ENCODE measurements around the gene CCDC122. TPM values are rescaled to one million over a fixed set of nuclear protein-coding genes. Genes with fewer than 3 reads are reported as not detected.

Gene CCDC122
- total and polyA plus RNA-seq, 10 of the 15 experiments (the other 5 are each of a cell fraction or from before 2014, with no cell fraction given): 1.0 to 4.5 (median 2.9) TPM; not detected in 1

DNA sequence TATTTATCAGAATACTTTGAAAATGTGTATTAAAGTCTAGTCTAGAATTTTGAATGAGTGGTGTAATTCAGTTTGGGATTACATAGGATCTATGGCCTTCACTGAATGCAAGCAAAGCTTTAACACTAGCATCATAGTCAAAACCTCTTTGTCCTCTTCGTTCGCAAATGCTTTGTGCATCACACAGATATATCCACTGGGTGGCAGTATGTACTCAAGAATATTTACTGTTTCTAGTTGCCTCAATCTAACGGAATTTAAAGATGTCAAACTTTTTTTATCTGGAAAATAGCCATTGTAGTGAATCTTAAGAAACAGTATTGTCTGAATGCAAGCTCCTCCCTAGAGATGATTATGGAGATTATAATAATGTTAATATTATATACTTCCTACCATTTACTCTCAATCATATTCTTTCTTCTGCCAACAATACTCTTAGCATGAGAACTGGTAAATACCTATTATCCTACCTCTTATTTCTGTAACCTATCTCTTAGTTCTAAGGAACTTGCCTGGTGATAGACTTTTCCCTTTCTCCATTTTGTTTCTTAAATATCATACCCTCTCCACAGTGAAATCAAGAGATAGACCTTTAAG is 26.0 kb upstream of the CCDC122 start:
- no TSS peak for BruUV-seq (replicated peaks)
- 0% methylated on average over 3 of the region's 3 CpGs for WGBS (ENCODE audit: insufficient coverage, insufficient replicate concordance, low lambda C conversion rate, missing lambda C conversion rate)
- Histone ChIP-seq H3K9ac (ENCODE audit: control insufficient read depth, insufficient read depth, low read length) (no peak overlapping the region), H3K4me1 (ENCODE audit: control insufficient read depth, insufficient read depth, low read length) (no peaks in the 10 kb centered on the region), H3K36me3 (ENCODE audit: control insufficient read depth in 2 of 2, insufficient read depth in 2 of 2, low read length in 1 of 2) (no peaks in the 10 kb centered on the region), H3K4me2 (ENCODE audit: control insufficient read depth, insufficient read depth) (no peak overlapping the region), H2AFZ (ENCODE audit: control insufficient read depth, low read depth, low read length) (no peak overlapping the region), H3K4me3 (no peak overlapping the region), H3K79me2 (ENCODE audit: control insufficient read depth, insufficient read depth, low read length) (no peaks in the 10 kb centered on the region), H4K20me1 (ENCODE audit: control insufficient read depth, insufficient read depth) (no peaks in the 10 kb centered on the region), H3K9me3 (replicated peaks; ENCODE audit: control insufficient read depth, insufficient read depth, low read length) (no peaks in the 10 kb centered on the region), H3K27ac (ENCODE audit: control insufficient read depth, insufficient read depth) (no peak overlapping the region), H3K27me3 (replicated peaks in 1 of 2; ENCODE audit: control insufficient read depth in 2 of 2, insufficient read depth in 2 of 2, low read length in 1 of 2) (0 out of 4 replicates have a peak, but pooled peaks cover 0 to 7% of the 10 kb centered on the region in 2 experiments)
- CTCF ChIA-PET: interaction anchor here (0.9 to 2.8 kb wide), 13 partner anchors 9 to 570 kb away, joined by 3 to 18 read pairs (median 4); no protein-coding TSS in a partner anchor
- RAD21 ChIA-PET (ENCODE audit: unreplicated experiment): interaction anchor here (0.6 to 1.2 kb wide), 4 partner anchors 20 to 574 kb away, joined by 3 read pairs; no protein-coding TSS in a partner anchor
- in situ Hi-C loops (cut with MboI) (loop anchor here (5.0 to 10.0 kb wide), 3 partner anchors 142 to 569 kb away; no protein-coding TSS in a partner anchor), intact Hi-C loops (cut with micrococcal nuclease; ENCODE audit: unreplicated experiment) (loop anchor here (1.0 to 5.0 kb wide), 4 partner anchors 57 to 566 kb away; no protein-coding TSS in a partner anchor)
- SMC1A ChIA-PET (ENCODE audit: uncharacterized antibody, unreplicated experiment): interaction anchor here (0.6 to 2.1 kb wide), 8 partner anchors 23 to 578 kb away, joined by 3 to 8 read pairs (median 3); no protein-coding TSS in a partner anchor
- ATAC-seq: peak; percentile 68
- POLR2A ChIA-PET: interaction anchor here (0.6 kb wide), 1 partner anchor 537 kb away, joined by 3 read pairs; no protein-coding TSS in a partner anchor
- DNase-seq (ENCODE audit: low read depth, low spot score): no peak
- peak; percentile 81 for FAIRE-seq
- TF ChIP-seq KLF5 (IDR thresholded peaks at IDR 0.05; ENCODE audit: partially characterized antibody) (no peak), DPF2 (IDR thresholded peaks at IDR 0.05) (no peak), CTCF (IDR thresholded peaks at IDR 0.05 in 2 of 3, conservative IDR thresholded peaks at IDR 0.05 in 1 of 3; ENCODE audit: control insufficient read depth in 2 of 3, extremely low read depth in 1 of 3, insufficient read depth in 1 of 3, low read depth in 3 of 3, low read length in 3 of 3) (peak; percentile 51 to 74 (median 65); a peak in 5 of 6 replicates), MTA2 (IDR thresholded peaks at IDR 0.05; ENCODE audit: low read depth) (no peak), RAD21 (IDR thresholded peaks at IDR 0.05; ENCODE audit: insufficient read depth, low read depth, low read length) (peak; percentile 91), STAT1 (conservative IDR thresholded peaks at IDR 0.05) (no peak), TBL1XR1 (IDR thresholded peaks at IDR 0.05; ENCODE audit: low read depth, low read length) (no peak), EZH2 (IDR thresholded peaks at IDR 0.05; ENCODE audit: borderline replicate concordance, control insufficient read depth, low read depth, low read length) (no peak), SIX5 (IDR thresholded peaks at IDR 0.05; ENCODE audit: low read depth, low read length, severe bottlenecking) (no peak), GATAD2B (conservative IDR thresholded peaks at IDR 0.05; ENCODE audit: low read depth) (no peak), SMC3 (IDR thresholded peaks at IDR 0.05; ENCODE audit: borderline replicate concordance, low read length) (peak; percentile 73), BHLHE40 (IDR thresholded peaks at IDR 0.05; ENCODE audit: borderline replicate concordance in 1 of 2, low read depth in 2 of 2, low read length in 1 of 2) (no peak), ZNF687 (IDR thresholded peaks at IDR 0.05) (no peak)
